T-helper 2 cell (primary cell): ENCODE results near the gene ADIG.

Source experiments
- DNase-seq, 5 experiments: peaks; one replicate each; pipeline versions ENCODE4 v3.0.0 to v3.0.0-alpha.2; 2012 to 2022
- total RNA-seq, 2 donors: gene quantifications; one replicate each; lab custom pipeline; 2026; lab: John Stamatoyannopoulos, UW

The ADIG gene
- 0 reads per million in 2 donors for total RNA-seq

GRCh38 chr20:38581013-38581412 lies at the start of gene ADIG:
ADIG (plus strand) TSS chr20:38581197; CDS start chr20:38581251, 54 bp downstream.
- no peak for DNase-seq

- DNase-seq: peak in 2 of 5 experiments; percentile 1 to 4
Measured at GRCh38 chr20:38534756-38535155, 46.2 kb upstream of the ADIG start.

- no peak for DNase-seq
Measured at GRCh38 chr20:38536310-38536709, 44.7 kb upstream of the ADIG start.

- no peak for DNase-seq
Measured at GRCh38 chr20:38537176-38537575, 43.8 kb upstream of the ADIG start.

GRCh38 chr20:38538789-38539188 lies 42.2 kb upstream of the ADIG start:
- no peak for DNase-seq

- DNase-seq: no peak
Measured at GRCh38 chr20:38543014-38543906, 37.7 kb upstream of the ADIG start.

GRCh38 chr20:38545771-38546170 lies 35.2 kb upstream of the ADIG start:
- DNase-seq: no peak

GRCh38 chr20:38547288-38548085 lies 33.5 kb upstream of the ADIG start:
- no peak for DNase-seq

- DNase-seq: no peak
Measured at GRCh38 chr20:38548356-38549083, 32.5 kb upstream of the ADIG start.

GRCh38 chr20:38550274-38550673 lies 30.7 kb upstream of the ADIG start:
- peak in 1 of 5 experiments; percentile 42 for DNase-seq

GRCh38 chr20:38551056-38551626 lies 29.9 kb upstream of the ADIG start:
- peak in 1 of 5 experiments; percentile 67 for DNase-seq

- no peak for DNase-seq
Measured at GRCh38 chr20:38554986-38555385, 26.0 kb upstream of the ADIG start.

- DNase-seq: no peak
Measured at GRCh38 chr20:38555395-38555794, 25.6 kb upstream of the ADIG start.

- DNase-seq: no peak
Measured at GRCh38 chr20:38557174-38557573, 23.8 kb upstream of the ADIG start.

- no peak for DNase-seq
Measured at GRCh38 chr20:38558596-38559360, 22.2 kb upstream of the ADIG start.

- no peak for DNase-seq
Measured at GRCh38 chr20:38559764-38560163, 21.2 kb upstream of the ADIG start.

GRCh38 chr20:38563802-38564431 lies 17.1 kb upstream of the ADIG start:
- DNase-seq: no peak

- DNase-seq: no peak
Measured at GRCh38 chr20:38564680-38565079, 16.3 kb upstream of the ADIG start.

- DNase-seq: no peak
Measured at GRCh38 chr20:38566036-38566598, 14.9 kb upstream of the ADIG start.

- DNase-seq: no peak
Measured at GRCh38 chr20:38569747-38570525, 11.1 kb upstream of the ADIG start.
